Tibial artery (tissue), 4 donors: ENCODE data around the gene LIMK2.
"Not testable (repeated sequence)": the region's sequence is repeated elsewhere in the genome, so short reads cannot be mapped to it uniquely, and the experiment has no call there.

Experiments used
- DNase-seq, 2 donors: peaks; one replicate each; pipeline ENCODE4 v3.0.0-alpha.2; 2019
- H3K27ac ChIP-seq, 2 donors: fragments of 200-600 bp; sonication (generic) in 1 of 2; 1 replicate in 1 of 2; 2 replicates in 1 of 2; pipeline ENCODE4 v1.5.1; 2018 to 2019; ENCODE audit warnings: mild to moderate bottlenecking in 1 of 2
- H3K27me3 ChIP-seq, 2 donors: fragments of 200-600 bp; sonication (generic) in 1 of 2; one replicate each; pipeline versions ENCODE4 v1.5.1 to v1.6.0; 2016 to 2019
- H3K36me3 ChIP-seq, 3 donors: fragments of 200-600 bp; sonication (generic) in 2 of 3; one replicate each; pipeline ENCODE4 v1.5.1; 2016 to 2019; ENCODE audit warnings: mild to moderate bottlenecking in 2 of 3
- H3K4me1 ChIP-seq, 4 donors: fragments of 200-600 bp; sonication (generic) in 2 of 4; 1 replicate in 3 of 4; 2 replicates in 1 of 4; pipeline ENCODE4 v1.5.1; 2016 to 2019
- H3K4me3 ChIP-seq, 2 donors: fragments of 200-600 bp; sonication (generic) in 1 of 2; 1 replicate in 1 of 2; 2 replicates in 1 of 2; pipeline ENCODE4 v1.5.1; 2018 to 2019; ENCODE audit warnings: mild to moderate bottlenecking in 2 of 2
- H3K9me3 ChIP-seq, 3 donors: fragments of 200-600 bp; sonication (generic) in 1 of 3; one replicate each; pipeline ENCODE4 v1.5.1; 2016 to 2019
- CTCF ChIP-seq, 2 experiments: fragments of 200-600 bp in 1 of 2; fragments of 450-650 bp in 1 of 2; IDR thresholded peaks; one replicate each; pipeline ENCODE4 v1.5.1; 2017 to 2019; ENCODE audit warnings: antibody characterized with exemption in 2 of 2, mild to moderate bottlenecking in 1 of 2, moderate library complexity in 1 of 2
- intact Hi-C: fragments of 100-400 bp; cut with DNase I; formaldehyde crosslinking; loops from one replicate; pipeline ENCODE4 v1.15.0; 2023; ENCODE audit warnings: low total_unique reads

Gene LIMK2

GRCh38 chr22:31244046-31244942 is 32.2 kb downstream of the LIMK2 start:
- H3K9me3 ChIP-seq = no peaks in the 10 kb centered on the region
- peak in 1 of 2 donors; percentile 71 for DNase-seq
- TF ChIP-seq CTCF (IDR thresholded peaks at IDR 0.05) = no peak
- peaks cover 0 to 7% (median 0%) of the 10 kb centered on the region in 3 donors for H3K36me3 ChIP-seq
- H3K27me3 ChIP-seq = no peaks in the 10 kb centered on the region
- no peak overlapping the region for H3K4me3 ChIP-seq
- peaks cover 3 to 41% (median 26%) of the 10 kb centered on the region in 4 donors for H3K4me1 ChIP-seq
- intact Hi-C loops = no loop called here
- peak overlapping the region; percentile 66 to 72 for H3K27ac ChIP-seq

DNA sequence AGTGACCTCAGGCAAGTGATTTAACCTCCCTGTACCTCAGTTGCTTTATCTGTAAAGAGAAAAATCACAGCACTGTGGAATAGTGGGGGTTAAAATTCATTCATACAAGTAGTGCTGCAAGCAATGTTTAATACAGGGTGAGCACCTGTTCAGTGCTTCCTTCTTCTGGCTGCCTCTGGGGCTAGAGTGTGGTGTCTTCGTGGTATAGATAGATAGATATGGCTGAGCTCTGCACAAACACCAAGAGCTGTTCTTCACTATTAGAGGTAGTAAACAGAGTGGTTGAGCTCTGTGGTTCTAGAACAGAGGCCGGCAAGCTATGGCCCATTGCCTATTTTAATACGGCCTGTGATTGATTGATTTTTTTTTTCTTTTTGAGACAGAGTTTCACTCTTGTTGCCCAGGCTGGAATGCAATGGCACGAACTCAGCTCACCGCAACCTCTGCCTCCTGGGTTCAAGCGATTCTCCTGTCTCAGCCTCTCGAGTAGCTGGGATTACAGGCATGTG is 32.9 kb downstream of the LIMK2 start:
- Histone ChIP-seq H3K9me3 (no peaks in the 10 kb centered on the region), H3K4me1 (peaks cover 3 to 48% (median 33%) of the 10 kb centered on the region in 4 donors), H3K4me3 (no peak overlapping the region), H3K36me3 (peaks cover 0 to 7% (median 0%) of the 10 kb centered on the region in 3 donors), H3K27me3 (no peaks in the 10 kb centered on the region), H3K27ac (peak overlapping the region; percentile 66 to 72)
- intact Hi-C loops = no loop called here
- no peak for DNase-seq
- no peak for TF ChIP-seq CTCF (IDR thresholded peaks at IDR 0.05)

- intact Hi-C loops, H3K9me3 ChIP-seq, H3K27ac ChIP-seq, H3K36me3 ChIP-seq, DNase-seq, H3K27me3 ChIP-seq, H3K4me3 ChIP-seq: not testable (repeated sequence)
- peaks cover 3 to 58% (median 34%) of the 10 kb centered on the region in 4 donors for H3K4me1 ChIP-seq
Measured at GRCh38 chr22:31245998-31246397, 33.9 kb downstream of the LIMK2 start.

- H3K4me3 ChIP-seq = no peak overlapping the region
- H3K9me3 ChIP-seq = no peaks in the 10 kb centered on the region
- no peak for TF ChIP-seq CTCF (IDR thresholded peaks at IDR 0.05)
- no peaks in the 10 kb centered on the region for H3K27me3 ChIP-seq
- H3K27ac ChIP-seq = no peak overlapping the region
- no peaks in the 10 kb centered on the region for H3K36me3 ChIP-seq
- intact Hi-C loops = no loop called here
- H3K4me1 ChIP-seq = peaks cover 3 to 59% (median 36%) of the 10 kb centered on the region in 4 donors
- DNase-seq = no peak
Measured at GRCh38 chr22:31246687-31247086, 34.6 kb downstream of the LIMK2 start.

- H3K36me3 ChIP-seq = no peaks in the 10 kb centered on the region
- peaks cover 3 to 59% (median 36%) of the 10 kb centered on the region in 4 donors for H3K4me1 ChIP-seq
- intact Hi-C loops = no loop called here
- no peak for TF ChIP-seq CTCF (IDR thresholded peaks at IDR 0.05)
- H3K9me3 ChIP-seq = no peaks in the 10 kb centered on the region
- H3K27ac ChIP-seq = peak overlapping the region in 1 of 2 donors; percentile 70
- no peak for DNase-seq
- no peaks in the 10 kb centered on the region for H3K27me3 ChIP-seq
- peak overlapping the region; percentile 57 to 69 for H3K4me3 ChIP-seq
Measured at GRCh38 chr22:31247726-31248125, 35.6 kb downstream of the LIMK2 start.

GRCh38 chr22:31248138-31248745 is 36.1 kb downstream of the LIMK2 start:
- intact Hi-C loops = no loop called here
- Histone ChIP-seq H3K27me3 (no peaks in the 10 kb centered on the region), H3K9me3 (no peaks in the 10 kb centered on the region), H3K36me3 (no peaks in the 10 kb centered on the region), H3K27ac (peak overlapping the region; percentile 68 to 70), H3K4me1 (peaks cover 3 to 56% (median 39%) of the 10 kb centered on the region in 4 donors), H3K4me3 (peak overlapping the region; percentile 57 to 69)
- no peak for TF ChIP-seq CTCF (IDR thresholded peaks at IDR 0.05)
- peak; percentile 78 to 86 for DNase-seq
